Heart left ventricle (tissue), 16 donors: ENCODE data around the gene BPIFA2. TPM values are rescaled to one million over a fixed set of nuclear protein-coding genes. Genes with fewer than 3 reads are reported as not detected.

Experiments
- ATAC-seq, 4 donors: fragments of 200-7000 bp; cut with Tn5 transposase; one replicate each; pipeline ENCODE4 v1.9.1; 2020 to 2022; ENCODE audit warnings: moderate library complexity in 4 of 4, mild to moderate bottlenecking in 3 of 4, moderate number of reproducible peaks in 1 of 4
- DNase-seq, 5 donors: peaks; one replicate each; pipeline ENCODE4 v3.0.0-alpha.2; 2020
- H3K27ac ChIP-seq, 12 donors: fragments of 200-600 bp; sonication (generic) in 4 of 12; one replicate each; pipeline versions ENCODE4 v1.5.0 to v1.8.0; 2016 to 2022; ENCODE audit warnings: mild to moderate bottlenecking in 2 of 12
- H3K27me3 ChIP-seq, 9 donors: fragments of 200-600 bp; sonication (generic) in 2 of 9; one replicate each; pipeline versions ENCODE4 v1.5.1 to v1.8.0; 2016 to 2022; ENCODE audit warnings: mild to moderate bottlenecking in 3 of 9
- H3K36me3 ChIP-seq, 9 donors: fragments of 200-600 bp; sonication (generic) in 2 of 9; one replicate each; pipeline versions ENCODE4 v1.5.0 to v1.8.0; 2018 to 2022; ENCODE audit warnings: mild to moderate bottlenecking in 2 of 9
- H3K4me1 ChIP-seq, 12 donors: fragments of 200-600 bp; sonication (generic) in 4 of 12; one replicate each; pipeline versions ENCODE4 v1.5.0 to v1.8.0; 2016 to 2022; ENCODE audit warnings: mild to moderate bottlenecking in 3 of 12
- H3K4me3 ChIP-seq, 12 donors: fragments of 200-600 bp; sonication (generic) in 4 of 12; one replicate each; pipeline versions ENCODE4 v1.5.0 to v1.8.0; 2017 to 2022; ENCODE audit warnings: mild to moderate bottlenecking in 9 of 12, moderate library complexity in 4 of 12
- H3K9me3 ChIP-seq, 12 donors: fragments of 200-600 bp; sonication (generic) in 4 of 12; one replicate each; pipeline versions ENCODE4 v1.5.0 to v1.8.0; 2016 to 2022; ENCODE audit warnings: mild to moderate bottlenecking in 1 of 12
- CTCF ChIP-seq, 12 donors: fragments of 200-600 bp; sonication (generic) in 4 of 12; IDR thresholded peaks; one replicate each; pipeline versions ENCODE4 v1.5.0 to v1.8.0; 2018 to 2022; ENCODE audit warnings: antibody characterized with exemption in 12 of 12, mild to moderate bottlenecking in 5 of 12
- POLR2A ChIP-seq, 2 donors: fragments of 450-650 bp; IDR thresholded peaks; one replicate each; pipeline ENCODE4 v1.6.1; 2017; ENCODE audit warnings: antibody characterized with exemption in 2 of 2, mild to moderate bottlenecking in 2 of 2, moderate library complexity in 2 of 2
- whole genome bisulfite sequencing, 4 donors: extraction: QIAGEN DNeasy Blood & Tissue Kit in 2 of 4; methylation state at CpG; one replicate each; pipeline versions ENCODE4 v1.1.5 to v1.1.7; 2013 to 2018; 5-methylcytosine and 5-hydroxymethylcytosine counted together
- intact Hi-C, 10 donors: fragments of 100-400 bp; cut with DNase I; formaldehyde crosslinking; loops; one replicate each; pipeline versions ENCODE4 v1.11.1 to v1.14.2; 2022
- polyA plus RNA-seq, 2 donors: library from polyadenylated mRNA; stranded (reverse); fragments of 200-250 nt; gene quantifications; one replicate each; pipeline ENCODE4 v1.2.3, GENCODE V29; 2013
- total RNA-seq, 9 donors: library from RNA; depleted of rRNA in 2 of 9; stranded (reverse); fragments of >200 nt in 2 of 9; fragmentation: NEBNext Ultra II Directional in 3 of 9; extraction: Animal tissue kit (Norgen Biotek cat#: 25700) in 3 of 9; gene quantifications; one replicate each; pipeline versions ENCODE4 v1.1.0 to v1.2.4, GENCODE V29; 2016 to 2023
- donor health status: ischemic (EF 13 %, LVEDD 7.1; RV severe dilation, severe dysfunction).
- donor health status: healthy with polysubstance abuse.
- donor health status: DM: no; HTN: yes; CAD: no.
- donor health status: DM: no; HTN: no; CAD: no.
- donor health status: ischemic (EF 25% LVEDD 6.9; RV normal size, moderate dysfunction).
- donor health status: ischemic (EF 25% LVEDD 5.7; RV mildly dilated, moderate dysfunction).
- donor health status: healthy.
- donor health status: DM: yes; HTN: yes; CAD: no.
- donor health status: ischemic (EF 35%, LVEDD 5.7; RV mildly dilated, moderate dysfunction).
- donor health status: nonischemic (EF 11% LVEDD 7.7; RV severe dilation, severe dysfunction).
- donor health status: DM: yes; HTN: yes; CAD: no.
- donor health status: PGD.
- donor health status: ischemic (EF 29% LVEDD 5.4; RV normal size, mild dysfunction).
- donor health status: nonischemic (EF 23%, LVEDD 6.1; RV moderate dilation, normal function).

Gene BPIFA2
- total and polyA plus RNA-seq, 11 donors, result not detected

- DNase-seq, result no peak
- H3K4me3 ChIP-seq, result no peak overlapping the region
- intact Hi-C loops, result no loop called here
- TF ChIP-seq CTCF (IDR thresholded peaks at IDR 0.05), result no peak
- no peak for TF ChIP-seq POLR2A (IDR thresholded peaks at IDR 0.05)
- no peak overlapping the region for H3K27ac ChIP-seq
- peaks cover 0 to 6% (median 0%) of the 10 kb centered on the region in 9 donors for H3K27me3 ChIP-seq
- peaks cover 0 to 13% (median 0%) of the 10 kb centered on the region in 12 donors for H3K9me3 ChIP-seq
- H3K4me1 ChIP-seq, result no peaks in the 10 kb centered on the region
- 53 to 55% (median 54%) methylated on average over 2 of the region's 2 CpGs for WGBS, 4 donors
- no peak for ATAC-seq
- H3K36me3 ChIP-seq, result no peaks in the 10 kb centered on the region
These were observed 43.7 kb upstream of the BPIFA2 start for GRCh38 chr20:33124261-33124660.

- ATAC-seq, result peak in 1 of 4 donors; percentile 59
- Histone ChIP-seq H3K27ac (no peak overlapping the region), H3K9me3 (peaks cover 0 to 9% (median 0%) of the 10 kb centered on the region in 12 donors), H3K4me1 (no peaks in the 10 kb centered on the region), H3K36me3 (no peaks in the 10 kb centered on the region), H3K27me3 (peaks cover 0 to 14% (median 0%) of the 10 kb centered on the region in 9 donors), H3K4me3 (no peak overlapping the region)
- TF ChIP-seq POLR2A (IDR thresholded peaks at IDR 0.05) (no peak), CTCF (IDR thresholded peaks at IDR 0.05) (no peak)
- WGBS, 4 donors, result 52 to 69% (median 56%) methylated on average over 6 of the region's 6 CpGs
- DNase-seq, result peak in 1 of 5 donors; percentile 31
- intact Hi-C loops, result no loop called here
These were observed 43.0 kb upstream of the BPIFA2 start for GRCh38 chr20:33124994-33125393.

GRCh38 chr20:33125983-33126382 lies 42.0 kb upstream of the BPIFA2 start:
- Histone ChIP-seq H3K4me1 (no peaks in the 10 kb centered on the region), H3K36me3 (no peaks in the 10 kb centered on the region), H3K27ac (no peak overlapping the region), H3K4me3 (no peak overlapping the region), H3K9me3 (no peaks in the 10 kb centered on the region), H3K27me3 (peaks cover 0 to 14% (median 0%) of the 10 kb centered on the region in 9 donors)
- DNase-seq, result no peak
- 27 to 46% (median 35%) methylated on average over 6 of the region's 6 CpGs for WGBS, 4 donors
- peak in 2 of 4 donors; percentile 47 to 64 for ATAC-seq
- no peak for TF ChIP-seq CTCF (IDR thresholded peaks at IDR 0.05)
- no peak for TF ChIP-seq POLR2A (IDR thresholded peaks at IDR 0.05)
- intact Hi-C loops, result no loop called here

GRCh38 chr20:33127422-33128097 lies 40.4 kb upstream of the BPIFA2 start:
- TF ChIP-seq POLR2A (IDR thresholded peaks at IDR 0.05) (no peak), CTCF (IDR thresholded peaks at IDR 0.05) (no peak)
- Histone ChIP-seq H3K27me3 (peaks cover 0 to 23% (median 0%) of the 10 kb centered on the region in 9 donors), H3K27ac (no peak overlapping the region), H3K36me3 (no peaks in the 10 kb centered on the region), H3K4me3 (no peak overlapping the region), H3K9me3 (no peaks in the 10 kb centered on the region), H3K4me1 (no peaks in the 10 kb centered on the region)
- DNase-seq (no peak), ATAC-seq (no peak)
- 84 to 90% (median 87%) methylated on average over 4 of the region's 4 CpGs for WGBS, 4 donors
- intact Hi-C loops, result no loop called here
